ENCODE results near the gene CEP57L1. TPM values are rescaled to one million over a fixed set of nuclear protein-coding genes. Genes with fewer than 3 reads are reported as not detected.

CEP57L1 gene
- total and polyA plus RNA-seq, 10 of the 15 experiments (the other 5 are each of a cell fraction or from before 2014, with no cell fraction given) = 12.7 to 30.5 (median 21.9) TPM

DNA sequence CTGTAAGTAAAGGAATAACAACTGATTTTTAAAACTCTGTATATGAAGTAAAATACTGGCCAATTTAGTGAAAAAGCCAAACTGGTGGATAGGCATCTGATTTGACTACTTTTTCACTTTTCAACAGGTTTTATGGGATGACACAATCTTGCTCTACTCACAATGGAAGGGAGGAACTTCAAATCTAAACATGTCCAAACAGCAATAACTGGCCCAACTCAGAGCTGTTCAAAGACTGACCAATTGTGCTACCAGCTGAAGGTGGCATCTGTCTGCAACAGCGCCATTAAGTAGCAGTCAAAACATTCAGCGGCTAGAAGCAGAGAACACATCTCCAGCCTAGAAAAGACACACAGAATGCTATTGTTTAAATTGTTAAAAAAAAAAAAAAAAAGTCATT lies 45.3 kb upstream of the CEP57L1 start:
- Histone ChIP-seq H3K79me2 (ENCODE audit: control insufficient read depth, insufficient read depth, low read length) (no peaks in the 10 kb centered on the region), H3K27me3 (replicated peaks in 1 of 2; ENCODE audit: control insufficient read depth in 2 of 2, insufficient read depth in 2 of 2, low read length in 1 of 2) (no peaks in the 10 kb centered on the region; a peak in 1 of 4 replicates)
- intact Hi-C loops (cut with micrococcal nuclease; ENCODE audit: unreplicated experiment) = no loop called here

More for the DNA sequence above, 45.3 kb upstream of the CEP57L1 start:
- Histone ChIP-seq H3K9me3 (replicated peaks; ENCODE audit: control insufficient read depth, insufficient read depth, low read length) (no peaks in the 10 kb centered on the region), H4K20me1 (ENCODE audit: control insufficient read depth, insufficient read depth) (no peaks in the 10 kb centered on the region), H3K4me1 (ENCODE audit: control insufficient read depth, insufficient read depth, low read length) (peaks cover 14% of the 10 kb centered on the region), H2AFZ (ENCODE audit: control insufficient read depth, low read depth, low read length) (no peak overlapping the region), H3K4me3 (no peak overlapping the region), H3K9ac (ENCODE audit: control insufficient read depth, insufficient read depth, low read length) (no peak overlapping the region), H3K36me3 (ENCODE audit: control insufficient read depth in 2 of 2, insufficient read depth in 2 of 2, low read length in 1 of 2) (no peaks in the 10 kb centered on the region), H3K27ac (ENCODE audit: control insufficient read depth, insufficient read depth) (no peak overlapping the region), H3K4me2 (ENCODE audit: control insufficient read depth, insufficient read depth) (no peak overlapping the region)
- 79% methylated on average over 2 of the region's 2 CpGs for WGBS (ENCODE audit: insufficient coverage, insufficient replicate concordance, low lambda C conversion rate, missing lambda C conversion rate)
- DNase-seq (ENCODE audit: low read depth, low spot score) = no peak
- FAIRE-seq = no peak
- ATAC-seq = no peak
- BruUV-seq (replicated peaks) = no TSS peak
- CTCF ChIA-PET = interaction anchor here (0.7 to 3.6 kb wide), 4 partner anchors 13 to 25 kb away, joined by 4 to 13 read pairs (median 7); no protein-coding TSS in a partner anchor
- SMC1A ChIA-PET (ENCODE audit: uncharacterized antibody, unreplicated experiment) = interaction anchor here (0.6 to 1.1 kb wide), 2 partner anchors 8 to 13 kb away, joined by 3 to 4 read pairs; no protein-coding TSS in a partner anchor
- in situ Hi-C loops (cut with MboI) = no loop called here
- POLR2A ChIA-PET = interaction anchor here (1.1 kb wide), 1 partner anchor 44 kb away, joined by 3 read pairs; no protein-coding TSS in a partner anchor
- RAD21 ChIA-PET (ENCODE audit: unreplicated experiment) = interaction anchor here (0.9 to 2.4 kb wide), 2 partner anchors 25 to 333 kb away, joined by 3 to 10 read pairs; no protein-coding TSS in a partner anchor
- TF ChIP-seq NFYB (IDR thresholded peaks at IDR 0.05; ENCODE audit: insufficient read depth, low read depth, low read length) (no peak), POU2F2 (IDR thresholded peaks at IDR 0.05; ENCODE audit: borderline replicate concordance, low read depth, low read length) (no peak), CREB1 (IDR thresholded peaks at IDR 0.05; ENCODE audit: low read depth) (no peak), FOXK2 (IDR thresholded peaks at IDR 0.05) (no peak), SUZ12 (IDR thresholded peaks at IDR 0.05; ENCODE audit: unreplicated experiment) (no peak), NRF1 (conservative IDR thresholded peaks at IDR 0.05; ENCODE audit: low read depth, low read length) (no peak), MYB (IDR thresholded peaks at IDR 0.05; ENCODE audit: borderline replicate concordance, low read depth, low read length) (no peak), SREBF2 (IDR thresholded peaks at IDR 0.05; ENCODE audit: low read length) (no peak), LARP7 (IDR thresholded peaks at IDR 0.05) (no peak), E2F4 (IDR thresholded peaks at IDR 0.05; ENCODE audit: low read depth, low read length) (no peak), HDGF (IDR thresholded peaks at IDR 0.05) (no peak), RAD21 (IDR thresholded peaks at IDR 0.05; ENCODE audit: insufficient read depth, low read depth, low read length) (no peak), CUX1 (IDR thresholded peaks at IDR 0.05; ENCODE audit: insufficient replicate concordance, low read depth, low read length) (no peak), ESRRA (IDR thresholded peaks at IDR 0.05; ENCODE audit: low read length) (no peak), ZNF384 (IDR thresholded peaks at IDR 0.05; ENCODE audit: borderline replicate concordance, low read depth, low read length) (no peak)
- TF ChIP-seq, protein P1, sequence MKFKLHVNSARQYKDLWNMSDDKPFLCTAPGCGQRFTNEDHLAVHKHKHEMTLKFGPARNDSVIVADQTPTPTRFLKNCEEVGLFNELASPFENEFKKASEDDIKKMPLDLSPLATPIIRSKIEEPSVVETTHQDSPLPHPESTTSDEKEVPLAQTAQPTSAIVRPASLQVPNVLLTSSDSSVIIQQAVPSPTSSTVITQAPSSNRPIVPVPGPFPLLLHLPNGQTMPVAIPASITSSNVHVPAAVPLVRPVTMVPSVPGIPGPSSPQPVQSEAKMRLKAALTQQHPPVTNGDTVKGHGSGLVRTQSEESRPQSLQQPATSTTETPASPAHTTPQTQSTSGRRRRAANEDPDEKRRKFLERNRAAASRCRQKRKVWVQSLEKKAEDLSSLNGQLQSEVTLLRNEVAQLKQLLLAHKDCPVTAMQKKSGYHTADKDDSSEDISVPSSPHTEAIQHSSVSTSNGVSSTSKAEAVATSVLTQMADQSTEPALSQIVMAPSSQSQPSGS (IDR thresholded peaks at IDR 0.05; ENCODE audit: low read length) = no peak
